Neural progenitor cell (in vitro differentiated cells): ENCODE data around the gene ANKDD1B. TPM values are rescaled to one million over a fixed set of nuclear protein-coding genes. Genes with fewer than 3 reads are reported as not detected.

Source experiments
- DNase-seq: peaks from one replicate; pipeline ENCODE4 v3.0.0-alpha.2; 2016; ENCODE audit warnings: low spot score
- H2AFZ ChIP-seq: fragments of 200-600 bp; sonication (generic); replicated peaks from 2 replicates; pipeline ENCODE4 v1.6.1; 2016; ENCODE audit warnings: antibody characterized with exemption
- H3F3A ChIP-seq: fragments of 200-600 bp; sonication (generic); 2 replicates; pipeline ENCODE4 v1.6.1; 2016; ENCODE audit warnings: antibody characterized with exemption, low read depth
- H3K27ac ChIP-seq: fragments of 200-600 bp; sonication (generic); 2 replicates; pipeline ENCODE4 v1.5.1; 2016; ENCODE audit warnings: mild to moderate bottlenecking
- H3K27me3 ChIP-seq: fragments of 200-600 bp; sonication (generic); 2 replicates; pipeline ENCODE4 v1.6.1; 2016; ENCODE audit warnings: mild to moderate bottlenecking, moderate library complexity
- H3K36me3 ChIP-seq: fragments of 200-600 bp; sonication (generic); 2 replicates; pipeline ENCODE4 v1.5.1; 2016
- H3K4me1 ChIP-seq: fragments of 200-600 bp; sonication (generic); 2 replicates; pipeline ENCODE4 v1.6.1; 2016; ENCODE audit warnings: mixed run types
- H3K4me2 ChIP-seq: fragments of 200-600 bp; sonication (generic); 2 replicates; pipeline ENCODE4 v1.6.1; 2016
- H3K4me3 ChIP-seq: fragments of 200-600 bp; sonication (generic); 2 replicates; pipeline ENCODE4 v1.5.1; 2016
- H3K79me2 ChIP-seq: fragments of 200-600 bp; sonication (generic); 2 replicates; pipeline ENCODE4 v1.6.1; 2016; ENCODE audit warnings: low read depth
- H3K9ac ChIP-seq: fragments of 200-600 bp; sonication (generic); 2 replicates; pipeline ENCODE4 v1.6.1; 2016
- H3K9me3 ChIP-seq: fragments of 200-600 bp; sonication (generic); 2 replicates; pipeline ENCODE4 v1.5.1; 2016; ENCODE audit warnings: low read depth
- H4K20me1 ChIP-seq: fragments of 200-600 bp; sonication (generic); 2 replicates; pipeline ENCODE4 v1.6.1; 2016; ENCODE audit warnings: low read depth
- H3K27ac Mint-ChIP-seq: 3 replicates; pipeline ENCODE4 v1.8.0; 2021; ENCODE audit warnings: mixed read lengths
- H3K27me3 Mint-ChIP-seq: 2 replicates; pipeline ENCODE4 v1.8.0; 2022; ENCODE audit warnings: low read depth, mild to moderate bottlenecking, inconsistent platforms, moderate library complexity, mixed read lengths; ENCODE audit not compliant: insufficient read depth
- H3K36me3 Mint-ChIP-seq: 3 replicates; pipeline ENCODE4 v1.8.0; 2021; ENCODE audit warnings: mixed read lengths
- H3K4me1 Mint-ChIP-seq: 3 replicates; pipeline ENCODE4 v1.8.0; 2021; ENCODE audit warnings: mixed read lengths
- H3K4me3 Mint-ChIP-seq: 3 replicates; pipeline ENCODE4 v1.8.0; 2021; ENCODE audit warnings: mild to moderate bottlenecking, moderate library complexity, mixed read lengths
- H3K9me3 Mint-ChIP-seq: 3 replicates; pipeline ENCODE4 v1.8.0; 2020; ENCODE audit warnings: mixed read lengths
- EZH2 ChIP-seq: fragments of 200-600 bp; sonication (generic); IDR thresholded peaks from 2 replicates; pipeline ENCODE4 v1.6.1; 2017; ENCODE audit warnings: antibody characterized with exemption, mild to moderate bottlenecking, moderate library complexity
- EZH2phosphoT487 ChIP-seq: fragments of 200-600 bp; sonication (generic); IDR thresholded peaks from 2 replicates; pipeline ENCODE4 v1.6.1; 2017; ENCODE audit warnings: antibody characterized with exemption
- total RNA-seq: library from RNA; depleted of rRNA; stranded (reverse); fragments of >200 nt; gene quantifications from 2 replicates; pipeline ENCODE4 v1.2.3, GENCODE V29; 2015; ENCODE audit warnings: low replicate concordance
- TF ChIP-seq, protein P1 (sequence below): fragments of 200-600 bp; sonication (generic); IDR thresholded peaks from 2 replicates; pipeline ENCODE4 v1.5.1; 2017; ENCODE audit warnings: antibody characterized with exemption, mild to moderate bottlenecking

The ANKDD1B gene
- total RNA-seq, 1 donor from 2014 or later, result 0.60 TPM

- Histone ChIP-seq H3K27me3 (no peaks in the 10 kb centered on the region), H3K36me3 (no peaks in the 10 kb centered on the region), H3K4me3 (no peak overlapping the region), H3K9me3 (no peaks in the 10 kb centered on the region), H3K79me2 (no peaks in the 10 kb centered on the region), H3K4me2 (no peak overlapping the region), H2AFZ (no peak overlapping the region), H4K20me1 (no peaks in the 10 kb centered on the region), H3K9ac (no peak overlapping the region), H3K4me1 (no peaks in the 10 kb centered on the region), H3F3A (no peaks in the 10 kb centered on the region), H3K27ac (no peak overlapping the region)
- Mint-ChIP-seq H3K27me3 (peaks cover 2% of the 10 kb centered on the region), H3K4me1 (peaks cover under 1% of the 10 kb centered on the region), H3K27ac (no peak overlapping the region), H3K4me3 (no peak overlapping the region), H3K36me3 (peaks cover 13% of the 10 kb centered on the region), H3K9me3 (no peaks in the 10 kb centered on the region)
- no peak for TF ChIP-seq EZH2phosphoT487
- TF ChIP-seq, protein P1, sequence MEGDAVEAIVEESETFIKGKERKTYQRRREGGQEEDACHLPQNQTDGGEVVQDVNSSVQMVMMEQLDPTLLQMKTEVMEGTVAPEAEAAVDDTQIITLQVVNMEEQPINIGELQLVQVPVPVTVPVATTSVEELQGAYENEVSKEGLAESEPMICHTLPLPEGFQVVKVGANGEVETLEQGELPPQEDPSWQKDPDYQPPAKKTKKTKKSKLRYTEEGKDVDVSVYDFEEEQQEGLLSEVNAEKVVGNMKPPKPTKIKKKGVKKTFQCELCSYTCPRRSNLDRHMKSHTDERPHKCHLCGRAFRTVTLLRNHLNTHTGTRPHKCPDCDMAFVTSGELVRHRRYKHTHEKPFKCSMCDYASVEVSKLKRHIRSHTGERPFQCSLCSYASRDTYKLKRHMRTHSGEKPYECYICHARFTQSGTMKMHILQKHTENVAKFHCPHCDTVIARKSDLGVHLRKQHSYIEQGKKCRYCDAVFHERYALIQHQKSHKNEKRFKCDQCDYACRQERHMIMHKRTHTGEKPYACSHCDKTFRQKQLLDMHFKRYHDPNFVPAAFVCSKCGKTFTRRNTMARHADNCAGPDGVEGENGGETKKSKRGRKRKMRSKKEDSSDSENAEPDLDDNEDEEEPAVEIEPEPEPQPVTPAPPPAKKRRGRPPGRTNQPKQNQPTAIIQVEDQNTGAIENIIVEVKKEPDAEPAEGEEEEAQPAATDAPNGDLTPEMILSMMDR, result no peak
- TF ChIP-seq EZH2, result no peak
- no peak for DNase-seq
Measured at GRCh38 chr5:75600535-75600934, 10.7 kb upstream of the ANKDD1B start.

- H3K9ac ChIP-seq, result no peak overlapping the region
- H3K36me3 Mint-ChIP-seq, result peaks cover 13% of the 10 kb centered on the region
- H3K4me1 ChIP-seq, result no peaks in the 10 kb centered on the region
- H3K4me3 ChIP-seq, result no peak overlapping the region
- H3K27me3 ChIP-seq, result no peaks in the 10 kb centered on the region
- no peak overlapping the region for H3K27ac Mint-ChIP-seq
- peaks cover under 1% of the 10 kb centered on the region for H3F3A ChIP-seq
- H3K9me3 ChIP-seq, result no peaks in the 10 kb centered on the region
- no peaks in the 10 kb centered on the region for H3K36me3 ChIP-seq
- H3K9me3 Mint-ChIP-seq, result no peaks in the 10 kb centered on the region
- DNase-seq, result no peak
- peaks cover 2% of the 10 kb centered on the region for H3K27me3 Mint-ChIP-seq
- H3K79me2 ChIP-seq, result no peaks in the 10 kb centered on the region
- TF ChIP-seq, protein P1, result no peak
- no peak for TF ChIP-seq EZH2phosphoT487
- no peak for TF ChIP-seq EZH2
- H4K20me1 ChIP-seq, result no peaks in the 10 kb centered on the region
- peaks cover 3% of the 10 kb centered on the region for H3K4me1 Mint-ChIP-seq
- H3K4me2 ChIP-seq, result no peak overlapping the region
- no peak overlapping the region for H3K4me3 Mint-ChIP-seq
- H3K27ac ChIP-seq, result no peak overlapping the region
- no peak overlapping the region for H2AFZ ChIP-seq
Measured at GRCh38 chr5:75601567-75601966, 9.7 kb upstream of the ANKDD1B start.

- H3K27ac ChIP-seq, result no peak overlapping the region
- no peaks in the 10 kb centered on the region for H4K20me1 ChIP-seq
- H3K36me3 ChIP-seq, result no peaks in the 10 kb centered on the region
- Mint-ChIP-seq H3K36me3 (peaks cover 17% of the 10 kb centered on the region), H3K27ac (no peak overlapping the region), H3K4me1 (peaks cover 5% of the 10 kb centered on the region), H3K4me3 (no peak overlapping the region), H3K9me3 (no peaks in the 10 kb centered on the region), H3K27me3 (peaks cover 2% of the 10 kb centered on the region)
- no peaks in the 10 kb centered on the region for H3K79me2 ChIP-seq
- TF ChIP-seq EZH2phosphoT487 (no peak), EZH2 (no peak)
- TF ChIP-seq, protein P1, result no peak
- no peak overlapping the region for H2AFZ ChIP-seq
- H3K4me3 ChIP-seq, result no peak overlapping the region
- no peak overlapping the region for H3K9ac ChIP-seq
- H3K4me1 ChIP-seq, result no peaks in the 10 kb centered on the region
- no peak overlapping the region for H3K4me2 ChIP-seq
- H3F3A ChIP-seq, result peaks cover 3% of the 10 kb centered on the region
- no peaks in the 10 kb centered on the region for H3K9me3 ChIP-seq
- no peak for DNase-seq
- no peaks in the 10 kb centered on the region for H3K27me3 ChIP-seq
Measured at GRCh38 chr5:75601996-75602395, 9.3 kb upstream of the ANKDD1B start.
